GM18951 (cell line): ENCODE results near the gene ASB5.
"Not testable (repeated sequence)": the region's sequence is repeated elsewhere in the genome, so short reads cannot be mapped to it uniquely, and the experiment has no call there.

Source experiments
- POLR2A ChIP-seq: IDR thresholded peaks from 4 replicates; pipeline ENCODE4 v1.6.1; 2011; ENCODE audit warnings: mild to moderate bottlenecking; ENCODE audit not compliant: insufficient read length, insufficient read depth; ENCODE audit errors: extremely low read depth
- in situ Hi-C: fragments of 300-500 bp; cut with MboI; formaldehyde crosslinking; loops from one replicate; pipeline ENCODE4 v1.12.0; 2022; ENCODE audit warnings: low sequenced_read_pairs, mixed read lengths, inconsistent platforms; ENCODE audit not compliant: unreplicated experiment

Gene ASB5

DNA sequence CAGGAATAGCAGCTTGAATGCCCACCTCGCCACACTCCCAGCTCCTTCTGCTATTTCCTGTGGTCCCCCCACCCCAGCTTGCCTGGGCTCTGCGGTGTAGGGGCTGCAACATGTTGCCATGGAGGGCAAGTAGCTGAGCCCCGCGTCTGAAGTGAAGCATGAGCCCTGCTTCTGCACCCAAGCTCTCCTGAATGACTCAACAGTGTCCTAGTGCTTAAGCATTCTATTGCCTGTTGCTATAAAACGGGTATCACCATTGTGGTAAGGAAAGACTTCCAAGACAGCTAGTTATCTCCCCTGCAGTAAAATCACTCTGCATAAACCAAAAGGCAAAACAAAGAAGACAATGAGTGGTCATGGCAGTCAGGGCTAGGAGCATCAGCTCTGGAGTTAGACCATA lies 42.3 kb downstream of the ASB5 start:
- TF ChIP-seq POLR2A = no peak
- in situ Hi-C loops = no loop called here

GRCh38 chr4:176223561-176223960 lies 45.5 kb downstream of the ASB5 start:
- in situ Hi-C loops = no loop called here
- no peak for TF ChIP-seq POLR2A

GRCh38 chr4:176222149-176222548 lies 46.9 kb downstream of the ASB5 start:
- in situ Hi-C loops = no loop called here
- no peak for TF ChIP-seq POLR2A

DNA sequence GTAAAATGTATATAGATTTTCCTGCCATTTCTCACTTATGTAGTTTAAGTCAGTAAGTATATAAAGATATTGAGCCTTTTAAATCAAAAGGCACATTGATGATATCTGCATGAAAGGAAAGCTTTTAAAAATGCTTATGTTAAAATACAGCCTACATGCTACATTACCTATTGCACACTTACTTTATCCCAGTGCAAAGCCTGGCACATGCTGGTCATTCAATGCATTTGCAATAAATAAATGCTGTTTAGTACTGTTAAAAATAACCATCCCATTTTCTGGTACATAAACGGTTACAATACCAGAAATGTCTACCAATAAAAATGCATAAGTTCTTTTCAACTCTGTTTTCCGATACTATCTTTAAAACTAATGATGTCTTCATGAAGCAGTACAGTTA lies 51.5 kb downstream of the ASB5 start:
- in situ Hi-C loops = no loop called here
- no peak for TF ChIP-seq POLR2A

DNA sequence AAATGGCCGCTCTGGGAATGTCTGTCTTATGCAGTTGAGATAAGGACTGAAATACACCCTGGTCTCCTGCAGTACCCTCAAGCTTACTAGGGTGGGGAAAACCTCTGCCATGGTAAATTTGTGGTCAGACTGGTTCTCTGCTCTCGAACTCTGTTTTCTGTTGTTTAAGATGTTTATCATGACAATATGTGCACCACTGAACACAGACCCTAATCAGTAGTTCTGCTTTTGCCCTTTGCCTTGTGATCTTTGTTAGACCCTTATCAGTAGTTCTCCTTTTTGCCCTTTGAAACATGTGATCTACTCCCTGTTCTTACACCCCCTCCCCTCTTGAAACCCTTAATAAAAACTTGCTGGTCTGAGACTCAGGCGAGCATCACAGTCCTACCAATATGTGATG lies 56.7 kb downstream of the ASB5 start:
- in situ Hi-C loops = not testable (repeated sequence)

DNA sequence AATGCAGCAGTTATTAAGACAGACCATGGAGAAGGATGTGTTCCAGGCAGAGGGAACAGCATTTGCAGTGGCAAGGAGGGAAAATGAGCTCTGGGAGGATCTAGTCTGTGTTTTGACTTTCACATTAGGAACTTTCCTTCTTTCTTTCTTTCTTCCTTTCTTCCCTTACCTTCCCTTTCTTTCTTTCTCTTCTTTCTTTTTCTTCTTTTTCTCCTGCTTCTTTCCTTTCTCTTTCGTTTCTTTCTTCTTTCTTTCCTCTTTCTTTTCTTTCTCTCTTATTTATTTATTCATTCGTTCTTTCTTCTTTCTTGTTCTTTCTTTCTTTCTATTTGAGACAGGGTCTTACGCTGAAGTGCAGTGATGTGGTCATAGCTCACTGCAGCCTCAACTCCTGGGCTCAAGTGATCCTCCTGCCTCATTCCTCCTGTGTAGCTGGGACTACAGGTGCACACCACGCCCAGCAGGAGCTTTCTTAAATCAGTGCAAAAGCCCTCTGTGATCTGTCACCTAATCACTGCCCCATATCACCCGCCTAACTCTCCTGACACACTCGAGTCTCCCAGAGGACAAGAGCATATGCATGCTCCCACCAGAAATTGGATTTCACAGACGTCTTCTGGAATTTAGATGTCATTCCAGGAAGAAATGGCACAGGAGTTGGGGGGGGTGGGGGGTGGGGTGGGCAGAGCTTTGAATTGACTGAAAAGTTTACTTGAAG lies 58.3 kb downstream of the ASB5 start:
- no peak for TF ChIP-seq POLR2A
- in situ Hi-C loops = no loop called here

GRCh38 chr4:176210101-176210500 lies 58.9 kb downstream of the ASB5 start:
- TF ChIP-seq POLR2A = no peak
- in situ Hi-C loops = no loop called here

DNA sequence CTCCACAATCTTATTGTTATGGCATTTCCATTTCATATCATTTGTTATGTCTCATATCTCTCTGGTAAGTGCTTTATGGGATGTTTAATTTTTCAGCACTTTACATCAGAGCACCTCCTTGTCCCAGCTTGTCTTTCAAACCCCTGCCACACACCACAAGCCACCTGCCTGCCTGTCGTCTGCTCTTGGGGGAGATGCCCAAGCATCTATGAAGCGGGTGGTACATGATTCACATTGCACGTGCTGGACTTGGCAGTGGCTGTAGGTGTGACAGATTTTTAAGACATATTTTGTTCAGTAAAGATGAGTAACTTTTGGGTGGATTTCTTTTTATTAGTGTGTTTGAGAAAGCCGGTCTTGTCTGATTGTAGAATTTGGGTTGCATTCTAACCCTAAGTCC lies 59.5 kb downstream of the ASB5 start:
- in situ Hi-C loops = no loop called here
- TF ChIP-seq POLR2A = no peak

GRCh38 chr4:176207839-176208238 lies 61.2 kb downstream of the ASB5 start:
- TF ChIP-seq POLR2A = no peak
- in situ Hi-C loops = no loop called here

DNA sequence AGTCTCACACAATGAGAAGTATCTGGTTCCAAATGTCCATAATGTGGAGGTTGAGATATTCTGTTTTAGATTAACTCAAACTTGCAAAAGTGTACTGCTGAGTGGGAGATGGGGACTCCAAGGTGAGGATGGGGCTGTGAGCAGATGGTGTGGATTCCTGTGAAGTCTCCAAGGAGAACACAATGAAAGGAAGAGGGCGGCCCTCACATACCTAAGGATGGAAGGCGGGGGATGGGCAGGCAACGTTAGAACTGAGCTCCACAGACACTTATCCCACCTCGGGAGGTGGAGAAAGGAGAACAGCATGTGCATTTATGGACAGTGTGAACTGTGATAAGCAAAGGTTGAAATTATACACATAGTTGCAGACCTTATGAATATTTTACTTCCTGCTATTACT lies 63.7 kb downstream of the ASB5 start:
- in situ Hi-C loops = no loop called here
- no peak for TF ChIP-seq POLR2A

- no peak for TF ChIP-seq POLR2A
- in situ Hi-C loops = no loop called here
These were observed 70.6 kb downstream of the ASB5 start for GRCh38 chr4:176198316-176198903.

DNA sequence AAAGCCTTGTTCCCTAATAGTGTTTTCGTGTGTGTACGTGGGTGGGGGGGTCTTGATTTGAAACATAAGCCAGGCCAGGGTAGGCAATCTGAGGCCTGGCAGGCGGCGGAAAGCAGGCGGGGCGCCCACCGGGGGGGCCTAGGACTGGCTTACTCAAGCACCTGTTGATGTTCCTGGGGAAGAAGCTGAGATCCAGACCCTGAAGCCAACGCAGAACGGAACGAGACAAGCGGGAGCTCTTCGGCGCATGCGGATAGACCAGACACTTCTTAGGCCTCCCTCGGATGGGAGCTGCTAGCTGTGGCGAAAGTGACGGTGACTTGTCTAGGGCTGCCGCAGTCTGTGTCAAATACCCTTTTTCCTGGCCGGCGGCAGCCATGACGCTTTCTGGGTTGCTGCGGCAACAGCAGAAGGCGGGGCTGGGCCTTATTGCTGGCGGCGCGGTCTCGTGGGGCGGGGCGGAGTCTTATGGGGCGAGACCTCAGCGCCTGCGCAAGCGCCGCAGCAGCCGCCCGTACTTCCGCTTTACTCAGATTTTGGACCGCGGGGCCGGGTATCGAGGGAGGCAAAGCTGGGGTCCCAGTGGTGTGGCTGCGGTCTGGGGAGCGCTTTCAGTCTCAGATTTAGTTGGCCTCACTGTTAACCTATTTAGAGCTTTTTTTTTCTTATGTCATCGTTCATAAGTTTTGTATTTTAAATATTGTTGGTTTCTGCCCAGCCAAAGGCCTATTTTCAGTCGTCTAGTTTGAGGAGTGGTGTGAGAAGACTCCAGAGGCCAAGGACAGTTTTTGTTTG lies 73.6 kb downstream of the ASB5 start, which contains the start of gene SPATA4:
Gene SPATA4, minus strand, starts transcription at position 402 of the 795 bp plus-strand sequence. Its CDS starts 23 bp downstream, at position 379.
- in situ Hi-C loops = no loop called here
- no peak for TF ChIP-seq POLR2A

DNA sequence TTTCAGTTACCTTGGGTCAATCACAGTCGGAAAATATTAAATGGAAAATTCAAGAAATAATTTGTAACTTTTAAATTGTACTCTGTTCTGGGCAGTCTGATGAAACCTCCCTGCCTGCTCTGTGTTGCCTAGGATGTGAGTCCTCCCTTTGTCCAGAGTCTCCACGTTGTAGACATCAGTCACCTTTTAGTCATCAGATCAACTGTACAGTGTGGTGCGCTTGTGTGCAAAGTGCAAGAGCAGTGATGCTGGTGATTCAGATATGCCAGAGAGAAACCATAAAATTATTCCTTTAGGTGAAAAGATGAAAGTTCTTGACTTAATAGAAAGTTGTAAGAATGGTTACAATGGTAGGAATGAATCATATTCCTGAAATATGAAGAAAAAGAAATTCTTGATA lies 75.1 kb downstream of the ASB5 start:
- no peak for TF ChIP-seq POLR2A
- in situ Hi-C loops = no loop called here

GRCh38 chr4:176193126-176193525 lies 75.9 kb downstream of the ASB5 start:
- in situ Hi-C loops = no loop called here
- TF ChIP-seq POLR2A = no peak
